ENCODE measurements around the gene RASGEF1C.
"Not testable (repeated sequence)": the region's sequence is repeated elsewhere in the genome, so short reads cannot be mapped to it uniquely, and the experiment has no call there.

RASGEF1C gene

GRCh38 chr5:180135967-180136629, 72.9 kb downstream of the RASGEF1C start:
- no peak for DNase-seq (ENCODE audit: low read depth in 2 of 2)

- DNase-seq (ENCODE audit: low read depth in 2 of 2) = no peak
These were observed 73.7 kb downstream of the RASGEF1C start for GRCh38 chr5:180135128-180135955.

GRCh38 chr5:180133971-180134508, 75.0 kb downstream of the RASGEF1C start:
- DNase-seq (ENCODE audit: low read depth in 2 of 2) = no peak

- no peak for DNase-seq (ENCODE audit: low read depth in 2 of 2)
These were observed 75.5 kb downstream of the RASGEF1C start for GRCh38 chr5:180133551-180133950.

GRCh38 chr5:180133060-180133459, 76.0 kb downstream of the RASGEF1C start:
- no peak for DNase-seq (ENCODE audit: low read depth in 2 of 2)

GRCh38 chr5:180130876-180131740, 77.9 kb downstream of the RASGEF1C start:
- no peak for DNase-seq (ENCODE audit: low read depth in 2 of 2)

- DNase-seq (ENCODE audit: low read depth in 2 of 2) = no peak
These were observed 78.6 kb downstream of the RASGEF1C start for GRCh38 chr5:180130291-180130869.

- no peak for DNase-seq (ENCODE audit: low read depth in 2 of 2)
These were observed 79.5 kb downstream of the RASGEF1C start for GRCh38 chr5:180129291-180130190.

GRCh38 chr5:180128671-180129261, 80.2 kb downstream of the RASGEF1C start:
- DNase-seq (ENCODE audit: low read depth in 2 of 2) = no peak

GRCh38 chr5:180127682-180128670, 81.0 kb downstream of the RASGEF1C start:
- no peak for DNase-seq (ENCODE audit: low read depth in 2 of 2)

GRCh38 chr5:180126716-180127681, 82.0 kb downstream of the RASGEF1C start:
- DNase-seq (ENCODE audit: low read depth in 2 of 2) = no peak

GRCh38 chr5:180126156-180126555, 82.9 kb downstream of the RASGEF1C start:
- not testable (repeated sequence) for DNase-seq (ENCODE audit: low read depth in 2 of 2)

GRCh38 chr5:180124662-180125061, 84.3 kb downstream of the RASGEF1C start:
- not testable (repeated sequence) for DNase-seq (ENCODE audit: low read depth in 2 of 2)

- DNase-seq (ENCODE audit: low read depth in 2 of 2) = no peak
These were observed 86.1 kb downstream of the RASGEF1C start for GRCh38 chr5:180122875-180123274.

- no peak for DNase-seq (ENCODE audit: low read depth in 2 of 2)
These were observed 87.1 kb downstream of the RASGEF1C start for GRCh38 chr5:180121826-180122413.

- no peak for DNase-seq (ENCODE audit: low read depth in 2 of 2)
These were observed 88.5 kb downstream of the RASGEF1C start for GRCh38 chr5:180120237-180121101.
